A549 (cell line): ENCODE results near the gene ADARB2.

ENCODE experiments used
- EP300 ChIP-seq, 2 experiments: fragments of >200 bp; sonication (Bioruptor Twin); formaldehyde crosslinking; IDR thresholded peaks; 2 replicates in 1 of 2; 3 replicates in 1 of 2; pipeline ENCODE4 v1.6.1; 2016 to 2017
- KDM1A ChIP-seq: fragments of 200-600 bp; sonication (generic); IDR thresholded peaks from 2 replicates; pipeline ENCODE4 v1.6.1; 2016; ENCODE audit warnings: low read depth, mild to moderate bottlenecking
- NR3C1 ChIP-seq: fragments of >200 bp; sonication (Bioruptor Twin); formaldehyde crosslinking; IDR thresholded peaks from 3 replicates; pipeline ENCODE4 v1.6.1; 2017
- POLR2A ChIP-seq: IDR thresholded peaks from 2 replicates; pipeline ENCODE4 v1.6.1; 2012; ENCODE audit warnings: mild to moderate bottlenecking, low read length
- RFX5 ChIP-seq: fragments of 450-650 bp; IDR thresholded peaks from 2 replicates; pipeline ENCODE4 v1.7.1; 2014; ENCODE audit warnings: antibody characterized with exemption, mild to moderate bottlenecking, moderate library complexity
- SMC3 ChIP-seq: fragments of >200 bp; sonication (Bioruptor Twin); formaldehyde crosslinking; IDR thresholded peaks from 3 replicates; pipeline ENCODE4 v1.6.1; 2018; ENCODE audit warnings: inconsistent platforms
- SREBF2 ChIP-seq: fragments of 450-650 bp; IDR thresholded peaks from 2 replicates; pipeline ENCODE4 v1.6.1; 2014; ENCODE audit warnings: mild to moderate bottlenecking, moderate library complexity
- TF ChIP-seq, protein P1 (sequence below): fragments of >200 bp; sonication (Bioruptor Twin); formaldehyde crosslinking; IDR thresholded peaks from 3 replicates; pipeline ENCODE4 v1.5.1; 2016
- TF ChIP-seq, protein P2 (sequence below): fragments of 200-600 bp; sonication (generic); IDR thresholded peaks from 2 replicates; pipeline ENCODE4 v1.6.1; 2016; ENCODE audit warnings: antibody characterized with exemption, mild to moderate bottlenecking, moderate library complexity
- TF ChIP-seq, protein P3 (sequence below): fragments of 450-650 bp; IDR thresholded peaks from 2 replicates; pipeline ENCODE4 v1.6.1; 2014; ENCODE audit warnings: antibody characterized with exemption
- TF ChIP-seq, protein P4 (sequence below): IDR thresholded peaks from 2 replicates; pipeline ENCODE4 v1.6.1; 2012
- TF ChIP-seq, protein P5 (sequence below): IDR thresholded peaks from 2 replicates; pipeline ENCODE4 v1.6.1; 2012
- TF ChIP-seq, protein P6 (sequence below): fragments of 250-450 bp; sonication (Bioruptor Pico); IDR thresholded peaks from 2 replicates; pipeline ENCODE4 v1.5.0; 2021; ENCODE audit warnings: mild to moderate bottlenecking, moderate library complexity, borderline replicate concordance

DNA sequence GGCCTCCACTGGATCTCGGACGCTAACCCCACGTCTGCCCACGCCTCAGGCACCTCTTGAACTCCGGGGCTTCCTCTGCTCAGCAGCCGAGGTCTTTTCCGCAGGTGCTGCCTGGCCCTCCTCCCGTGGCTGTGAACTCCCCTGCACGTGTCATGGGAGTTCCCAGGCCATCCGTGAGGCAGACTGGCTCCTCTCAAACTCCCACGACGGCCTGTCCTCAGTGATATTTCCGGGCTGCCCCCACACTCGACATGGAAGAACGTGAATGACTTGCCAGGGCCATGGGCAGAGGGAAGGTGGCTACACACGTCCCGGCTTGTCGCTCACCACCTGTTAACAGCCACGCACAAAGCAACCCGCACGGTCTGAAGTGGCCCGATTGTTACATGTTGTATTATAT lies 110.9 kb downstream of the ADARB2 start:
- TF ChIP-seq, protein P1, sequence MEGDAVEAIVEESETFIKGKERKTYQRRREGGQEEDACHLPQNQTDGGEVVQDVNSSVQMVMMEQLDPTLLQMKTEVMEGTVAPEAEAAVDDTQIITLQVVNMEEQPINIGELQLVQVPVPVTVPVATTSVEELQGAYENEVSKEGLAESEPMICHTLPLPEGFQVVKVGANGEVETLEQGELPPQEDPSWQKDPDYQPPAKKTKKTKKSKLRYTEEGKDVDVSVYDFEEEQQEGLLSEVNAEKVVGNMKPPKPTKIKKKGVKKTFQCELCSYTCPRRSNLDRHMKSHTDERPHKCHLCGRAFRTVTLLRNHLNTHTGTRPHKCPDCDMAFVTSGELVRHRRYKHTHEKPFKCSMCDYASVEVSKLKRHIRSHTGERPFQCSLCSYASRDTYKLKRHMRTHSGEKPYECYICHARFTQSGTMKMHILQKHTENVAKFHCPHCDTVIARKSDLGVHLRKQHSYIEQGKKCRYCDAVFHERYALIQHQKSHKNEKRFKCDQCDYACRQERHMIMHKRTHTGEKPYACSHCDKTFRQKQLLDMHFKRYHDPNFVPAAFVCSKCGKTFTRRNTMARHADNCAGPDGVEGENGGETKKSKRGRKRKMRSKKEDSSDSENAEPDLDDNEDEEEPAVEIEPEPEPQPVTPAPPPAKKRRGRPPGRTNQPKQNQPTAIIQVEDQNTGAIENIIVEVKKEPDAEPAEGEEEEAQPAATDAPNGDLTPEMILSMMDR = no peak
- no peak for TF ChIP-seq POLR2A
- TF ChIP-seq, protein P2, sequence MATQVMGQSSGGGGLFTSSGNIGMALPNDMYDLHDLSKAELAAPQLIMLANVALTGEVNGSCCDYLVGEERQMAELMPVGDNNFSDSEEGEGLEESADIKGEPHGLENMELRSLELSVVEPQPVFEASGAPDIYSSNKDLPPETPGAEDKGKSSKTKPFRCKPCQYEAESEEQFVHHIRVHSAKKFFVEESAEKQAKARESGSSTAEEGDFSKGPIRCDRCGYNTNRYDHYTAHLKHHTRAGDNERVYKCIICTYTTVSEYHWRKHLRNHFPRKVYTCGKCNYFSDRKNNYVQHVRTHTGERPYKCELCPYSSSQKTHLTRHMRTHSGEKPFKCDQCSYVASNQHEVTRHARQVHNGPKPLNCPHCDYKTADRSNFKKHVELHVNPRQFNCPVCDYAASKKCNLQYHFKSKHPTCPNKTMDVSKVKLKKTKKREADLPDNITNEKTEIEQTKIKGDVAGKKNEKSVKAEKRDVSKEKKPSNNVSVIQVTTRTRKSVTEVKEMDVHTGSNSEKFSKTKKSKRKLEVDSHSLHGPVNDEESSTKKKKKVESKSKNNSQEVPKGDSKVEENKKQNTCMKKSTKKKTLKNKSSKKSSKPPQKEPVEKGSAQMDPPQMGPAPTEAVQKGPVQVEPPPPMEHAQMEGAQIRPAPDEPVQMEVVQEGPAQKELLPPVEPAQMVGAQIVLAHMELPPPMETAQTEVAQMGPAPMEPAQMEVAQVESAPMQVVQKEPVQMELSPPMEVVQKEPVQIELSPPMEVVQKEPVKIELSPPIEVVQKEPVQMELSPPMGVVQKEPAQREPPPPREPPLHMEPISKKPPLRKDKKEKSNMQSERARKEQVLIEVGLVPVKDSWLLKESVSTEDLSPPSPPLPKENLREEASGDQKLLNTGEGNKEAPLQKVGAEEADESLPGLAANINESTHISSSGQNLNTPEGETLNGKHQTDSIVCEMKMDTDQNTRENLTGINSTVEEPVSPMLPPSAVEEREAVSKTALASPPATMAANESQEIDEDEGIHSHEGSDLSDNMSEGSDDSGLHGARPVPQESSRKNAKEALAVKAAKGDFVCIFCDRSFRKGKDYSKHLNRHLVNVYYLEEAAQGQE = no peak
- TF ChIP-seq, protein P3, sequence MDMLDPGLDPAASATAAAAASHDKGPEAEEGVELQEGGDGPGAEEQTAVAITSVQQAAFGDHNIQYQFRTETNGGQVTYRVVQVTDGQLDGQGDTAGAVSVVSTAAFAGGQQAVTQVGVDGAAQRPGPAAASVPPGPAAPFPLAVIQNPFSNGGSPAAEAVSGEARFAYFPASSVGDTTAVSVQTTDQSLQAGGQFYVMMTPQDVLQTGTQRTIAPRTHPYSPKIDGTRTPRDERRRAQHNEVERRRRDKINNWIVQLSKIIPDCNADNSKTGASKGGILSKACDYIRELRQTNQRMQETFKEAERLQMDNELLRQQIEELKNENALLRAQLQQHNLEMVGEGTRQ = no peak
- no peak for TF ChIP-seq SMC3
- TF ChIP-seq, protein P4, sequence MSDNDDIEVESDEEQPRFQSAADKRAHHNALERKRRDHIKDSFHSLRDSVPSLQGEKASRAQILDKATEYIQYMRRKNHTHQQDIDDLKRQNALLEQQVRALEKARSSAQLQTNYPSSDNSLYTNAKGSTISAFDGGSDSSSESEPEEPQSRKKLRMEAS = no peak
- TF ChIP-seq KDM1A = no peak
- no peak for TF ChIP-seq NR3C1
- TF ChIP-seq SREBF2 = no peak
- TF ChIP-seq, protein P5, sequence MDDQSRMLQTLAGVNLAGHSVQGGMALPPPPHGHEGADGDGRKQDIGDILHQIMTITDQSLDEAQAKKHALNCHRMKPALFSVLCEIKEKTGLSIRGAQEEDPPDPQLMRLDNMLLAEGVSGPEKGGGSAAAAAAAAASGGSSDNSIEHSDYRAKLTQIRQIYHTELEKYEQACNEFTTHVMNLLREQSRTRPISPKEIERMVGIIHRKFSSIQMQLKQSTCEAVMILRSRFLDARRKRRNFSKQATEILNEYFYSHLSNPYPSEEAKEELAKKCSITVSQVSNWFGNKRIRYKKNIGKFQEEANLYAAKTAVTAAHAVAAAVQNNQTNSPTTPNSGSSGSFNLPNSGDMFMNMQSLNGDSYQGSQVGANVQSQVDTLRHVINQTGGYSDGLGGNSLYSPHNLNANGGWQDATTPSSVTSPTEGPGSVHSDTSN = no peak
- TF ChIP-seq RFX5 = no peak
- no peak for TF ChIP-seq EP300 (IDR thresholded peaks at IDR 0.05)
- TF ChIP-seq, protein P6, sequence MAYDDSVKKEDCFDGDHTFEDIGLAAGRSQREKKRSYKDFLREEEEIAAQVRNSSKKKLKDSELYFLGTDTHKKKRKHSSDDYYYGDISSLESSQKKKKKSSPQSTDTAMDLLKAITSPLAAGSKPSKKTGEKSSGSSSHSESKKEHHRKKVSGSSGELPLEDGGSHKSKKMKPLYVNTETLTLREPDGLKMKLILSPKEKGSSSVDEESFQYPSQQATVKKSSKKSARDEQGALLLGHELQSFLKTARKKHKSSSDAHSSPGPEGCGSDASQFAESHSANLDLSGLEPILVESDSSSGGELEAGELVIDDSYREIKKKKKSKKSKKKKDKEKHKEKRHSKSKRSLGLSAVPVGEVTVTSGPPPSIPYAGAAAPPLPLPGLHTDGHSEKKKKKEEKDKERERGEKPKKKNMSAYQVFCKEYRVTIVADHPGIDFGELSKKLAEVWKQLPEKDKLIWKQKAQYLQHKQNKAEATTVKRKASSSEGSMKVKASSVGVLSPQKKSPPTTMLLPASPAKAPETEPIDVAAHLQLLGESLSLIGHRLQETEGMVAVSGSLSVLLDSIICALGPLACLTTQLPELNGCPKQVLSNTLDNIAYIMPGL (CRISPR knock-in tag) = no peak
